Prostate gland (tissue), 1 donor: ENCODE measurements around the gene CFHR4.

ENCODE experiments used
- POLR2A ChIP-seq: fragments of 450-650 bp; IDR thresholded peaks from one replicate; pipeline ENCODE4 v1.6.1; 2016; ENCODE audit warnings: antibody characterized with exemption, mild to moderate bottlenecking
- POLR2AphosphoS5 ChIP-seq: sonication (generic); formaldehyde crosslinking; IDR thresholded peaks from one replicate; pipeline ENCODE4 v1.6.1; 2017; ENCODE audit warnings: antibody characterized with exemption

GRCh38 chr1:196902344-196902743 lies 14.5 kb downstream of the CFHR4 start:
- TF ChIP-seq POLR2A, result no peak
- TF ChIP-seq POLR2AphosphoS5, result no peak
